PC-9 (cell line): ENCODE data around the gene AGRN. TPM values are rescaled to one million over a fixed set of nuclear protein-coding genes. Genes with fewer than 3 reads are reported as not detected.

Source experiments
- BruUV-seq: library from RNA; stranded (reverse); fragments of 400-500 nt; replicated peaks from 2 replicates; lab custom pipeline; 2021; lab: Mats Ljungman, UMichigan
- CTCF ChIA-PET: fragments of 300-600 bp; sonication (Branson Sonifier 250); formaldehyde crosslinking; loops from one replicate; lab custom pipeline; 2022; ENCODE audit warnings: antibody characterized with exemption; lab: Charles Lee
- POLR2A ChIA-PET: fragments of 300-600 bp; sonication (Branson Sonifier 250); formaldehyde crosslinking; loops from one replicate; lab custom pipeline; 2022; ENCODE audit warnings: antibody characterized with exemption; ENCODE audit not compliant: unreplicated experiment; lab: Charles Lee
- DNase-seq, 2 experiments: peaks; one replicate each; pipeline versions ENCODE4 v3.0.0 to v3.0.0-alpha.2; 2015 to 2022; ENCODE audit warnings: mixed read lengths in 1 of 2
- H2AFZ ChIP-seq: fragments of 200-600 bp; sonication (generic); 2 replicates; pipeline ENCODE4 v1.8.1; 2017; ENCODE audit warnings: antibody characterized with exemption
- H3F3A ChIP-seq: fragments of 200-600 bp; sonication (generic); 2 replicates; pipeline ENCODE4 v1.8.1; 2017; ENCODE audit warnings: antibody characterized with exemption, mild to moderate bottlenecking, low read depth; ENCODE audit not compliant: insufficient read depth
- H3K27ac ChIP-seq: fragments of 200-600 bp; sonication (generic); 2 replicates; pipeline ENCODE4 v1.6.1; 2016; ENCODE audit warnings: mixed run types
- H3K27me3 ChIP-seq: fragments of 200-600 bp; sonication (generic); 2 replicates; pipeline ENCODE4 v1.6.1; 2016; ENCODE audit warnings: low read depth, mixed run types; ENCODE audit not compliant: insufficient read depth
- H3K36me3 ChIP-seq: fragments of 200-600 bp; sonication (generic); 2 replicates; pipeline ENCODE4 v1.6.1; 2016; ENCODE audit warnings: low read depth, mixed run types
- H3K4me1 ChIP-seq: fragments of 200-600 bp; sonication (generic); replicated peaks from 2 replicates; pipeline ENCODE4 v1.6.1; 2016; ENCODE audit warnings: mixed run types; ENCODE audit not compliant: insufficient read depth
- H3K4me2 ChIP-seq: fragments of 200-600 bp; sonication (generic); 2 replicates; pipeline ENCODE4 v1.6.1; 2017; ENCODE audit warnings: mixed run types
- H3K4me3 ChIP-seq: fragments of 200-600 bp; sonication (generic); 2 replicates; pipeline ENCODE4 v1.6.1; 2016; ENCODE audit warnings: mixed run types
- H3K79me2 ChIP-seq: fragments of 200-600 bp; sonication (generic); 2 replicates; pipeline ENCODE4 v1.6.1; 2017; ENCODE audit warnings: low read depth, mixed run types
- H3K9me2 ChIP-seq: fragments of 200-600 bp; sonication (generic); 2 replicates; pipeline ENCODE4 v1.8.1; 2017; ENCODE audit warnings: mild to moderate bottlenecking; ENCODE audit not compliant: insufficient read depth
- H3K9me3 ChIP-seq: fragments of 200-600 bp; sonication (generic); 2 replicates; pipeline ENCODE4 v1.8.1; 2016; ENCODE audit warnings: low read depth; ENCODE audit not compliant: insufficient read depth
- H4K20me1 ChIP-seq: fragments of 200-600 bp; sonication (generic); 2 replicates; pipeline ENCODE4 v1.8.1; 2017; ENCODE audit not compliant: insufficient read depth
- EZH2 ChIP-seq: fragments of 200-600 bp; sonication (generic); IDR thresholded peaks from 2 replicates; pipeline ENCODE4 v1.8.0; 2017; ENCODE audit warnings: antibody characterized with exemption, low read depth
- intact Hi-C: fragments of 100-400 bp; cut with micrococcal nuclease; formaldehyde crosslinking; loops from one replicate; pipeline ENCODE4 v1.10.0; 2022; ENCODE audit not compliant: unreplicated experiment
- total RNA-seq: library from RNA; stranded (reverse); gene quantifications from 2 replicates; pipeline ENCODE4 v1.2.3, GENCODE V29; 2021
- TF ChIP-seq, protein P1 (sequence below): fragments of 200-600 bp; sonication (generic); conservative IDR thresholded peaks from 2 replicates; pipeline ENCODE4 v1.6.1; 2017; ENCODE audit warnings: mixed run types, antibody characterized with exemption, mild to moderate bottlenecking, moderate library complexity

Gene AGRN
- total RNA-seq, 1 experiment from 2014 or later: 278 TPM

- peaks cover 24% of the 10 kb centered on the region for H4K20me1 ChIP-seq
- intact Hi-C loops: no loop called here
- H3K4me3 ChIP-seq: no peak overlapping the region
- no peaks in the 10 kb centered on the region for H3K36me3 ChIP-seq
- no peak overlapping the region for H3K27ac ChIP-seq
- no peak overlapping the region for H3K4me2 ChIP-seq
- H3K27me3 ChIP-seq: no peaks in the 10 kb centered on the region
- H3K79me2 ChIP-seq: peaks cover 7% of the 10 kb centered on the region
- no peaks in the 10 kb centered on the region for H3K9me2 ChIP-seq
- no peak overlapping the region for H2AFZ ChIP-seq
- CTCF ChIA-PET: no interaction called here
- no peaks in the 10 kb centered on the region for H3K4me1 ChIP-seq
- no peak for DNase-seq
- POLR2A ChIA-PET: no interaction called here
- H3F3A ChIP-seq: no peaks in the 10 kb centered on the region
- no TSS peak for BruUV-seq
- TF ChIP-seq, protein P1, sequence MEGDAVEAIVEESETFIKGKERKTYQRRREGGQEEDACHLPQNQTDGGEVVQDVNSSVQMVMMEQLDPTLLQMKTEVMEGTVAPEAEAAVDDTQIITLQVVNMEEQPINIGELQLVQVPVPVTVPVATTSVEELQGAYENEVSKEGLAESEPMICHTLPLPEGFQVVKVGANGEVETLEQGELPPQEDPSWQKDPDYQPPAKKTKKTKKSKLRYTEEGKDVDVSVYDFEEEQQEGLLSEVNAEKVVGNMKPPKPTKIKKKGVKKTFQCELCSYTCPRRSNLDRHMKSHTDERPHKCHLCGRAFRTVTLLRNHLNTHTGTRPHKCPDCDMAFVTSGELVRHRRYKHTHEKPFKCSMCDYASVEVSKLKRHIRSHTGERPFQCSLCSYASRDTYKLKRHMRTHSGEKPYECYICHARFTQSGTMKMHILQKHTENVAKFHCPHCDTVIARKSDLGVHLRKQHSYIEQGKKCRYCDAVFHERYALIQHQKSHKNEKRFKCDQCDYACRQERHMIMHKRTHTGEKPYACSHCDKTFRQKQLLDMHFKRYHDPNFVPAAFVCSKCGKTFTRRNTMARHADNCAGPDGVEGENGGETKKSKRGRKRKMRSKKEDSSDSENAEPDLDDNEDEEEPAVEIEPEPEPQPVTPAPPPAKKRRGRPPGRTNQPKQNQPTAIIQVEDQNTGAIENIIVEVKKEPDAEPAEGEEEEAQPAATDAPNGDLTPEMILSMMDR: no peak
- no peak for TF ChIP-seq EZH2
- H3K9me3 ChIP-seq: no peaks in the 10 kb centered on the region
These were observed 11.8 kb downstream of the AGRN start for GRCh38 chr1:1031659-1032235.

DNA sequence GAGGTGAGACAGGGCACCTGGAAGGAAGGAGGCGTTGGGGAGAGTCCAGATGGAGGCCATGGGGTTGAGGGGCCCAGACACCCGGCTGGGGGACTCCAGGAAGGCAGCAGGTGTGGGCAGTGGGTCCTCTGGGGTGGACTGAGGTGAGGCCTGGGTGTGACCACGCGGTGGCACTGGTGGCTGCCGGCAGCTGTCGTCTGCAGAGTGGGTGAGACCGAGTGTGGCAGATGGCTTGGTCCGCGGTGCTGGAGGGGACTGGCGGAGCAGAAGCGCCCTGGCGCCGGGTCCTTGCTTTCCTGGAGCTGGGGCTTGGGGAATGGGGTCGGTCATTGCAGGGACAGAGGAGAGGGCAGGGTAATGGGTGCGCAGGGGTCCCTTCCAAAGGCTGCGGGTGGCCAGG is 12.5 kb downstream of the AGRN start:
- TF ChIP-seq EZH2: no peak
- TF ChIP-seq, protein P1: no peak

DNA sequence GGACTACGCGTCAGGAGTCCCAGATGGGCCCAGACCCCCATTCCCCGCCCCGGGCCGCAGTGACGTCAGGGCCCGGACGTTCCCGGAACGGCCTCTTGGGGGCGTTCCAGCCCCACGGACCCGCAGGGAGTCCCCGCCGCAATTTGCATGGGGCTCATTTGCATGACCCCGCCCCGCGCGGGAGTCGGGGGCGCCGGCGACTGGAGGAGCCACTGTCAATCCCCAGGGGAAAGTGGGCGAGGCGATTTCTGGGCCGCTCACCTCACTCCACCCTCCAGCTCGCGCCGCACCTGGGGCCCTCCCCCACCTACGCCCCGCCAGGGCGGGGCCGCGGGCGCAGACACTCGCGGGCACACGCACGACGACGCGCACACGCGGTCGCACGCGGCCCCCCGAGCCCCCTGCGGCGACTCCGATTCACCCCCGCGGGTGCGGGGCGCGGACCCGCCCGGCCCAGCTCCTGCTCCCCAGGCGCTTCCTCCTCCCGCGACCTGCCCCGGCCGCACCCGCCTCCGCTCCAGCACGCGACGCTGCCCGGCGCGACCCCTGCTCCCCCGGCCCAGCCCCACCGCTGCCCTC is 13.2 kb downstream of the AGRN start:
- ChIA-PET CTCF (no interaction called here), POLR2A (no interaction called here)
- H3K27ac ChIP-seq: no peak overlapping the region
- H4K20me1 ChIP-seq: peaks cover 36% of the 10 kb centered on the region
- TF ChIP-seq, protein P1: peak; percentile 25; the same call in 1 of the 2 replicates
- TF ChIP-seq EZH2: no peak
- H3K4me1 ChIP-seq: no peaks in the 10 kb centered on the region
- no peak for DNase-seq
- peaks cover 5% of the 10 kb centered on the region; the same call in 1 of the 2 replicates for H3F3A ChIP-seq
- H2AFZ ChIP-seq: no peak overlapping the region
- H3K27me3 ChIP-seq: no peaks in the 10 kb centered on the region
- H3K79me2 ChIP-seq: no peaks in the 10 kb centered on the region
- BruUV-seq: no TSS peak
- no peaks in the 10 kb centered on the region for H3K9me3 ChIP-seq
- no peak overlapping the region for H3K4me3 ChIP-seq
- no peaks in the 10 kb centered on the region for H3K9me2 ChIP-seq
- intact Hi-C loops: no loop called here
- H3K36me3 ChIP-seq: no peaks in the 10 kb centered on the region
- H3K4me2 ChIP-seq: no peak overlapping the region

More for the DNA sequence above, 12.5 kb downstream of the AGRN start:
- no peaks in the 10 kb centered on the region for H3K4me1 ChIP-seq
- H3K9me2 ChIP-seq: no peaks in the 10 kb centered on the region
- no peak for DNase-seq
- H3K36me3 ChIP-seq: no peaks in the 10 kb centered on the region
- H3F3A ChIP-seq: no peaks in the 10 kb centered on the region
- H2AFZ ChIP-seq: no peak overlapping the region
- BruUV-seq: no TSS peak
- ChIA-PET CTCF (no interaction called here), POLR2A (no interaction called here)
- H3K9me3 ChIP-seq: no peaks in the 10 kb centered on the region
- H4K20me1 ChIP-seq: peaks cover 30% of the 10 kb centered on the region
- H3K27me3 ChIP-seq: no peaks in the 10 kb centered on the region
- H3K27ac ChIP-seq: no peak overlapping the region
- intact Hi-C loops: no loop called here
- H3K79me2 ChIP-seq: 0 out of 2 replicates have a peak, but pooled peaks cover under 1% of the 10 kb centered on the region
- H3K4me2 ChIP-seq: no peak overlapping the region
- H3K4me3 ChIP-seq: no peak overlapping the region
